Activated B cell treated with CpG ODN at 0.5 μM for 24 hours (primary cell): Measurements from ENCODE around the gene DCXR. TPM values are rescaled to one million over a fixed set of nuclear protein-coding genes. Genes with fewer than 3 reads are reported as not detected.

Source experiments
- ATAC-seq: fragments of 200-7000 bp; cut with Tn5 transposase; one replicate; pipeline ENCODE4 v1.10.0; 2021; ENCODE audit warnings: low read depth, mild to moderate bottlenecking, moderate library complexity
- CTCF ChIA-PET: fragments of 350-600 bp; sonication (Branson Sonifier 250); formaldehyde crosslinking; loops from one replicate; lab custom pipeline; 2021; ENCODE audit warnings: antibody characterized with exemption; lab: Charles Lee
- POLR2A ChIA-PET: fragments of 350-600 bp; sonication (Branson Sonifier 250); formaldehyde crosslinking; loops from one replicate; lab custom pipeline; 2021; ENCODE audit warnings: antibody characterized with exemption; lab: Charles Lee
- DNase-seq: peaks from one replicate; pipeline ENCODE4 v3.0.0; 2022
- H3K27ac Mint-ChIP-seq: one replicate; pipeline ENCODE4 v1.8.0; 2020; ENCODE audit warnings: mixed read lengths
- H3K27me3 Mint-ChIP-seq: one replicate; pipeline ENCODE4 v1.8.0; 2021; ENCODE audit warnings: mixed read lengths
- H3K36me3 Mint-ChIP-seq: one replicate; pipeline ENCODE4 v1.8.0; 2021; ENCODE audit warnings: low read depth, mixed read lengths
- H3K4me1 Mint-ChIP-seq: one replicate; pipeline ENCODE4 v1.8.0; 2021; ENCODE audit warnings: mixed read lengths
- H3K4me3 Mint-ChIP-seq: one replicate; pipeline ENCODE4 v1.8.0; 2020; ENCODE audit warnings: mild to moderate bottlenecking, mixed read lengths
- H3K9me3 Mint-ChIP-seq: one replicate; pipeline ENCODE4 v1.8.0; 2020; ENCODE audit warnings: mixed read lengths
- intact Hi-C: fragments of 100-400 bp; cut with micrococcal nuclease; formaldehyde crosslinking; loops from one replicate; pipeline ENCODE4 v1.15.1; 2024
- total RNA-seq: library from RNA; stranded (reverse); gene quantifications from 2 replicates; pipeline ENCODE4 v1.2.3, GENCODE V29; 2022
- TF ChIP-seq, protein P1 (sequence below): fragments of 200-600 bp; IDR thresholded peaks from one replicate; pipeline ENCODE4 v1.8.0; 2022; ENCODE audit warnings: antibody characterized with exemption, mild to moderate bottlenecking

DCXR gene
- total RNA-seq, 1 donor from 2014 or later, result 84.3 TPM

- Mint-ChIP-seq H3K27ac (no peak overlapping the region), H3K4me3 (no peak overlapping the region), H3K9me3 (no peaks in the 10 kb centered on the region), H3K27me3 (no peaks in the 10 kb centered on the region), H3K4me1 (no peaks in the 10 kb centered on the region), H3K36me3 (peaks cover 11% of the 10 kb centered on the region)
- TF ChIP-seq, protein P1, sequence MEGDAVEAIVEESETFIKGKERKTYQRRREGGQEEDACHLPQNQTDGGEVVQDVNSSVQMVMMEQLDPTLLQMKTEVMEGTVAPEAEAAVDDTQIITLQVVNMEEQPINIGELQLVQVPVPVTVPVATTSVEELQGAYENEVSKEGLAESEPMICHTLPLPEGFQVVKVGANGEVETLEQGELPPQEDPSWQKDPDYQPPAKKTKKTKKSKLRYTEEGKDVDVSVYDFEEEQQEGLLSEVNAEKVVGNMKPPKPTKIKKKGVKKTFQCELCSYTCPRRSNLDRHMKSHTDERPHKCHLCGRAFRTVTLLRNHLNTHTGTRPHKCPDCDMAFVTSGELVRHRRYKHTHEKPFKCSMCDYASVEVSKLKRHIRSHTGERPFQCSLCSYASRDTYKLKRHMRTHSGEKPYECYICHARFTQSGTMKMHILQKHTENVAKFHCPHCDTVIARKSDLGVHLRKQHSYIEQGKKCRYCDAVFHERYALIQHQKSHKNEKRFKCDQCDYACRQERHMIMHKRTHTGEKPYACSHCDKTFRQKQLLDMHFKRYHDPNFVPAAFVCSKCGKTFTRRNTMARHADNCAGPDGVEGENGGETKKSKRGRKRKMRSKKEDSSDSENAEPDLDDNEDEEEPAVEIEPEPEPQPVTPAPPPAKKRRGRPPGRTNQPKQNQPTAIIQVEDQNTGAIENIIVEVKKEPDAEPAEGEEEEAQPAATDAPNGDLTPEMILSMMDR, result no peak
- POLR2A ChIA-PET, result interaction anchor here (0.5 to 0.9 kb wide), 2 partner anchors 22 to 23 kb away, joined by 3 to 6 read pairs; no protein-coding TSS in a partner anchor
- CTCF ChIA-PET, result interaction anchor here (1.1 kb wide), 1 partner anchor 37 kb away, joined by 4 read pairs; no protein-coding TSS in a partner anchor
- DNase-seq (no peak), ATAC-seq (no peak)
- intact Hi-C loops, result no loop called here
Measured at GRCh38 chr17:81996757-81997441, 40.6 kb downstream of the DCXR start.

- Mint-ChIP-seq H3K27me3 (no peaks in the 10 kb centered on the region), H3K36me3 (peaks cover 11% of the 10 kb centered on the region), H3K4me3 (no peak overlapping the region), H3K4me1 (no peaks in the 10 kb centered on the region), H3K9me3 (no peaks in the 10 kb centered on the region), H3K27ac (no peak overlapping the region)
- no peak for ATAC-seq
- intact Hi-C loops, result no loop called here
- ChIA-PET POLR2A (interaction anchor here (1.0 kb wide), 1 partner anchor 29 kb away, joined by 3 read pairs; no protein-coding TSS in a partner anchor), CTCF (interaction anchor here (1.1 kb wide), 1 partner anchor 37 kb away, joined by 4 read pairs; no protein-coding TSS in a partner anchor)
- TF ChIP-seq, protein P1, result no peak
- no peak for DNase-seq
Measured at GRCh38 chr17:81996232-81996756, 41.2 kb downstream of the DCXR start.

DNA sequence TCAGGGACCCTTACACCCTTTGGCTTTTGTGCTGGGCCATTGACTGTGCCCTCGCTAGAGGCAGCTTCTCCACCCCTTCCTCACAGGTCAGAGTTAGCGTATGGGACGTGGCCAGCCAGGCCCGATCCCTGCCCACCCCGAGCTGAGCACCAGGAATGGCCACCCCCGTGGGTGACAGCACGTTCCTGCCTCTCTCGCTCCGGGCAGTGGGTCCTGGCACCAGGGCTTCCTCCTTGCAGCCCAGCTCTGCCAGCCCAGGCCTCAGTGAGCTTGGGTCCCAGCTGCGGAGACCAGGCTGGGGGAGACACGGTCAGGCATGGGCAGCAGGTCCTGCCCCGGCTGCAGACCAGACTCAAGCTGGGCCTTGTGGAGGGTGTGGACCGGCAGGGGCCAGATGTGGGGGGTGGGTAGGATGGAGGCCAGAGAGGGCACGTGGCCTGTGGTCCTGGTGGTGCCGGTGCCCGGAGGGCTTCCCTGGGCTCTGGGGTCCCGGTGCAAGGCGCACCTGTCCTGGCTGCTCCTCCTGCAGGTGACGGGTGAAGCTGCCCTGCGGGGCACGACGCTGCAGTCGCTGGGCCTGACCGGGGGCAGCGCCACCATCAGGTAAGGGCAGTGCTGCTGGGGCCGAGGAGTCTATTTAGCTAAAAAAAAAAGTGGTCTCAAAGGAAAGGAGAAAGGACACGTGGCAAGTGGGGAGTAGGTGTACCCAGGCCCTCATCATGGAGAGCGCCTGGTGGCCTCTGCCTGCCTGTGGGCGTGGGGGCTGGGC, 41.9 kb downstream of the DCXR start:
- H3K36me3 Mint-ChIP-seq, result peaks cover 14% of the 10 kb centered on the region
- POLR2A ChIA-PET, result interaction anchor here (1.0 kb wide), 1 partner anchor 28 kb away, joined by 3 read pairs; no protein-coding TSS in a partner anchor
- H3K27me3 Mint-ChIP-seq, result no peaks in the 10 kb centered on the region
- H3K27ac Mint-ChIP-seq, result no peak overlapping the region
- CTCF ChIA-PET, result interaction anchor here (1.1 kb wide), 1 partner anchor 36 kb away, joined by 4 read pairs; no protein-coding TSS in a partner anchor
- no peaks in the 10 kb centered on the region for H3K9me3 Mint-ChIP-seq
- TF ChIP-seq, protein P1, result no peak
- H3K4me1 Mint-ChIP-seq, result no peaks in the 10 kb centered on the region
- ATAC-seq (no peak), DNase-seq (no peak)
- intact Hi-C loops, result no loop called here
- H3K4me3 Mint-ChIP-seq, result no peak overlapping the region

DNA sequence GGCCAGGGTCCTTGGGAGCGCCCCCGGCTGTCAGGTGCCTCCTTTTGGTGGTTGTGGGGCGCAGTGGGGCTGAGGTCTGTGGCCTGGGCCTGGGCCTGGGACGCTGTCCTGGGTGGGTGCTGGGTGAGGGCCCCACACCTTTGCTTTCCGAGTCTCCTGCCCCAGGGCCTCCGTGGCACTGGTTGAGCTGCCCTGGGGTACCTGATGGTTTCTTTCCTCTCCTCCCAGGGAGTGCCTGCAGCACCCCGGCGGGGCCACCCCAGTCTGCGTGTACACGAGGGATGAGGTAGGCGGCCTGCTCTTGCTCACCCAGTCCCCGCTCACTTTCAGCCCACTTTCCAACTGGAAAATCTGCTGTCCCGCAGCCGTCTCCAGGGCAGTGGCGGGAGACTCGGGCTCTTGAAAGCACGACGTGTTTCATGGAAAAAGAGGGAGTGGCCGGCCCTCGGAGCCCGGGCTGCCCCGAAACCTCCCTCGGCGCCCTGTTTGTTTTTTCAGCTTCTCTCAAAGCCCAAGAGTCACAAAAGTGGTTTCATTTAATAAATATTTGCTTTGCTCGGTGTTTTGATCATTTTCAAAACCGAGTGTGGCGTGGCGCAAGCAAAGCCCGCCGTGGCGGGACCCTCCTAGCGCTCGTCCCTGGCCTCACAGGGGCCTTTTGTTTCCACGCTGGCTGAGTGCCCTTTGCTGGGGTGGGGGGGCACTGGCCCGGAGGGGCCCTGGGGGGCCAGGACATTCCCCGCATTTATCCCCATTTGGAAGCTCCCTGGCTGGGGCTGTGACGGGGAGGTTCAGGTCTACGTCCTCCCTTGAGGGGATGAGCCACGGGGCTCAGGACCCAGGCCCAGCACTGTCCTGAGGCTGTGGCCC, 42.7 kb downstream of the DCXR start:
- Mint-ChIP-seq H3K27me3 (no peaks in the 10 kb centered on the region), H3K27ac (no peak overlapping the region), H3K36me3 (peaks cover 17% of the 10 kb centered on the region), H3K4me3 (no peak overlapping the region), H3K9me3 (no peaks in the 10 kb centered on the region), H3K4me1 (no peaks in the 10 kb centered on the region)
- ChIA-PET CTCF (no interaction called here), POLR2A (no interaction called here)
- no peak for DNase-seq
- ATAC-seq, result no peak
- intact Hi-C loops, result no loop called here
- TF ChIP-seq, protein P1, result no peak
